ENCODE results near the gene LCTL.

LCTL gene

DNA sequence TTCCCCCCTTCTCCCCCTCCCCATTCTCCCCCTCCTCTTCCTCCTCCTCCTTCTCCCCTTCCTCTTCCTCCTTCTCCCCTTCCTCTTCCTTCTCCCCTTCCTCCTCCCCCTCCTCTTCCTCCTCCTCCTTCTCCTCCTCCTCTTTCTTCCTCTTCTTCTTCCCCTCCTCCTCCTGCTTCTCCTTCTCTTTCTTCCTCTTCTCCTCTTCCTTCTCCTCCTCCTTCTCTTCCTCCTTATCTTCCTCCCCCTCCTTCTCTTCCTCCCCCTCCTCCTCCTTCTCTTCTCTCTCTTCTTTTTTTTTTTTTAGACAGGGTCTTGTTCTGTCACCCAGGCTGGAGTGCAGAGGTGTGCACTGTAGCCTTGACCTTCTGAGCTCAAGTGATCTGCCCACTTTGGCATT is 21.2 kb upstream of the LCTL start:
- Histone ChIP-seq H3K4me1 (ENCODE audit: insufficient read depth, low read length) (peaks cover 5% of the 10 kb centered on the region), H3K27me3 (ENCODE audit: insufficient read depth, low read length) (no peaks in the 10 kb centered on the region), H3K9me3 (ENCODE audit: low read length) (no peaks in the 10 kb centered on the region), H3K4me3 (ENCODE audit: low read length) (no peak overlapping the region), H2AFZ (ENCODE audit: low read depth, low read length) (no peak overlapping the region), H3K36me3 (ENCODE audit: insufficient read depth, low read length) (no peaks in the 10 kb centered on the region)

DNA sequence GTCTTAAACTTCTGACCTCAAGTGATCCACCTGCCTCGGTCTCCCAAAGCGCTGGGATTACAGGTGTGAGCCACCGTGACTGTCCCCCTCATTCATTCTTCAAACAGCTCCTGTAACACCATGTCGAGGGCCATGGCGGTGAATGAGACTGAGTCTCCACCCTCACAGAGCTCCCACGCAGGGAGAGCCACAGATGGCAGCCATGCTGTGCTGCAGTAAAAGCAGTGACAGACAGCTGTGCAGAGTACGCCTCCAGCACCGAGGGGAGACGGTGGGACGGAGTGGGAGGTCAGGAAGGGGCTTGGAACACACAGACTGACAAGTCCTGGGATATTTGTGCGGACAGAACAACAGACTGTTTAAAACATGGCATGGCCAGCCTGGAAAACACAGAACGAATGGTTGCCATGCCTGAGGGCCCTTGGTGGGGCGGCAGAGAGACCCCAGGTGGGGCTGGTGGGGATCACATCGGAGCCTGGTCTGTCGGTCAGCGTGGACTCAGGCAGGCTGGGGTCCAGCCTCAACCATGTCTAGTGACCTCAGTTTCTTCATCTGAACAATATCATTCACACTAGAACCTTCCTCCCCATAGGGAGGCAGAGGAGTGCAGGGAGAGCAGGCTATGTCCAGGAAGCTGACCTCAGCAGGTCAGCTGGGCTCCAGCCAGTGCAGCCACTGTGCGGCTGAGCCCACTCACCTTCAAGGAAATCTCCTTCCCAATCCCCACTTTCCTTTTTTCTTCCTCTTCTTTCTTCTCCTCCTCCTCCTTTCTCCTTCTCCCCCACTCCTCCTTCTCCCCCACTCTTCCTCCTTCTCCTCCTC is 20.6 kb upstream of the LCTL start:
- H3K27me3 ChIP-seq (ENCODE audit: insufficient read depth, low read length), result no peaks in the 10 kb centered on the region
- no peaks in the 10 kb centered on the region for H3K9me3 ChIP-seq (ENCODE audit: low read length)
- H3K36me3 ChIP-seq (ENCODE audit: insufficient read depth, low read length), result no peaks in the 10 kb centered on the region
- H3K4me3 ChIP-seq (ENCODE audit: low read length), result no peak overlapping the region
- peaks cover 5% of the 10 kb centered on the region for H3K4me1 ChIP-seq (ENCODE audit: insufficient read depth, low read length)
- H2AFZ ChIP-seq (ENCODE audit: low read depth, low read length), result peak overlapping the region; percentile 23

DNA sequence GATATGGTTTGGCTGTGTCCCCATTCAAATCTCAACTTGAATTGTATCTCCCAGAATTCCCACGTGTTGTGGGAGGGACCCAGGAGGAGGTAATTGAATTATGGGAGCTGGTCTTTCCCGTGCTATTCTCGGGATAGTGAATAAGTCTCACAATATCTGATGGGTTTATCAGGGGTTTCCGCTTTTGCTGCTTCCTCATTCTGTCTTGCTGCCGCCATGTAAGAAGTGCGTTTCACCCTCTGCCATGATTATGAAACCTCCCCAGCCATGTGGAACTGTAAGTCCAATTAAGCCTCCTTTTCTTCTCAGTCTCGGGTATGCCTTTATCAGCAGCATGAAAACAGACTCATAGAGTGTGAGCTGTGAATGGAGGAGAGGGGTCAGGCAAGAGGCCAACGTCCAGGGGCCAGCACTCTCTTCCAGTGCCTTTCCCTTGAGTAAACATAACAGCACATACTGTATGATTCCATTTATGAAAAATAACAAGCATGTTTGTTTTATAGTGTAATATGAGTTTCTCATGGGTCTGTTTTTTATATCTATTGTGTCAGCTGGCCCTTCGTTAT is 16.3 kb upstream of the LCTL start:
- no peaks in the 10 kb centered on the region for H3K9me3 ChIP-seq (ENCODE audit: low read length)

DNA sequence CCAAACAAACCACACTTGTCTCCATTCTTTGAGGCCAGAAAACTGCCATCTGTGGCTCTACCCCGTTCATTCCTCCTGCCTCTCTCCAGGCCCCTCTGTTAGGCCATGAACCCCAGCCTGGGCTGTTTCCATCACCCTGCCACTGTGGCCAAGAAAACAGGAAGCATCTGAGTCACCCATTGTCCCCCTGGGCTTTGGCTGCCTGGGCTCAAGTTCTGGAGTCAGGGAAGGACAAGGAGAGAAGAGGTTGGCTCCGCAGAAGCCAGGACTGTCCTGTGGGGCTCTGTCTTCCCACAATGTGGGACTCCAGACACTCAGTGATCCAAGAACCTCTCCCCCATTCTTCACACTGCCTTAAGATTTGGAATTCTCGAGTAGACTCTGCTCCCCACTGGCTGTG is 14.8 kb upstream of the LCTL start:
- Histone ChIP-seq H3K27me3 (ENCODE audit: insufficient read depth, low read length) (no peaks in the 10 kb centered on the region), H3K9me3 (ENCODE audit: low read length) (no peaks in the 10 kb centered on the region), H3K4me1 (ENCODE audit: insufficient read depth, low read length) (no peaks in the 10 kb centered on the region), H3K36me3 (ENCODE audit: insufficient read depth, low read length) (no peaks in the 10 kb centered on the region), H2AFZ (ENCODE audit: low read depth, low read length) (no peak overlapping the region), H3K4me3 (ENCODE audit: low read length) (no peak overlapping the region)

More for the DNA sequence above, 16.3 kb upstream of the LCTL start:
- Histone ChIP-seq H3K27me3 (ENCODE audit: insufficient read depth, low read length) (no peaks in the 10 kb centered on the region), H3K4me3 (ENCODE audit: low read length) (no peak overlapping the region), H3K4me1 (ENCODE audit: insufficient read depth, low read length) (peaks cover 5% of the 10 kb centered on the region), H3K36me3 (ENCODE audit: insufficient read depth, low read length) (no peaks in the 10 kb centered on the region), H2AFZ (ENCODE audit: low read depth, low read length) (no peak overlapping the region)

DNA sequence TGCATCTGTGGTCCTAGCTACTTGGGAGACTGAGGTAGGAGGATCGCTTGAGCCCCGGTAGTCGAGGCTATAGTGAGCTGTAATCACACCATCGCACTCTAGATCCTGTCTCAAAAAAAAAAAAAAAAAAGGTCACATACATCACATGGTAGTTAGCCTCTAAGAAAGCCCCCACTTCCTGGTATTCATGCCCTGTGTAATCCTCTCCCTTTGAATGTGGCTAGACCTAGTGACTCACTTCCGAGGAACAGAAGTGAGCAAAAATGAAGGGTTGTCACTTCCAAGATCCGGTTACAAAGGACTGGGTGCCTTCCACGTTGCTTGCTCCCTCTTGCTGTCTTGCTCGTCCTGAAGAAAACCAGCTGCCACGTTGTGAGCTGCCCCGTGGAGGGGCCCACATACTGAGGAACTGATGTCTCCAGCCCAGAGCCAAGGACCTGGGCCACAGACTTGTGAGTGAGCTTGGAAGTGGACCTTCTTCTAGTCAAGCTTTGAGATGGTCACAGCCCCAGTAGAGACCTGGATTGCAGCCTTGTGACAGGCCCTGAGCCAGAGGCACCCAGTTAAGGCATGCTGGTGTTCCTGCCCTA is 12.6 kb upstream of the LCTL start:
- no peak overlapping the region for H3K4me3 ChIP-seq (ENCODE audit: low read length)
- no peaks in the 10 kb centered on the region for H3K9me3 ChIP-seq (ENCODE audit: low read length)
- no peaks in the 10 kb centered on the region for H3K27me3 ChIP-seq (ENCODE audit: insufficient read depth, low read length)
- peaks cover 6% of the 10 kb centered on the region for H3K4me1 ChIP-seq (ENCODE audit: insufficient read depth, low read length)
- H2AFZ ChIP-seq (ENCODE audit: low read depth, low read length), result no peak overlapping the region
- H3K36me3 ChIP-seq (ENCODE audit: insufficient read depth, low read length), result no peaks in the 10 kb centered on the region

DNA sequence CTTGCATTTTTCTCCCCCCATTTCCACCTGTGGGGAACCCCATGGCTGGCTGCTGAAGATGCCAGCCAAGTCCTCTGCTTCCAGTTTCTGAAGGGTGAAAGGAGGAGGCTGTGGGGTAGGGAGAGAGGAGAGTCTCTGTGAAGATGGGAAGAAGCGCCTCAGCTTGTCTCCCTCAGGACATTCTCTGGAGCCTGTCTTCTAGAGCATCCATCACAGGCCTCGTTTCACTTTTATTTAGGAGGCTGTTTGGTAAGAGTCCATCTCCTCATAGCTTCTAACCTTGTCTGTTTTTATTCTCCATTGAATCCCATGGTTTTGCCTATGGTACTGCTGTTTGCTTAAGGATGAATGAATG is 8.8 kb upstream of the LCTL start:
- H3K9me3 ChIP-seq (ENCODE audit: low read length), result no peaks in the 10 kb centered on the region
- peaks cover 7% of the 10 kb centered on the region for H3K4me1 ChIP-seq (ENCODE audit: insufficient read depth, low read length)
- H3K27me3 ChIP-seq (ENCODE audit: insufficient read depth, low read length), result no peaks in the 10 kb centered on the region
- H3K36me3 ChIP-seq (ENCODE audit: insufficient read depth, low read length), result no peaks in the 10 kb centered on the region
- H2AFZ ChIP-seq (ENCODE audit: low read depth, low read length), result no peak overlapping the region
- H3K4me3 ChIP-seq (ENCODE audit: low read length), result no peak overlapping the region

DNA sequence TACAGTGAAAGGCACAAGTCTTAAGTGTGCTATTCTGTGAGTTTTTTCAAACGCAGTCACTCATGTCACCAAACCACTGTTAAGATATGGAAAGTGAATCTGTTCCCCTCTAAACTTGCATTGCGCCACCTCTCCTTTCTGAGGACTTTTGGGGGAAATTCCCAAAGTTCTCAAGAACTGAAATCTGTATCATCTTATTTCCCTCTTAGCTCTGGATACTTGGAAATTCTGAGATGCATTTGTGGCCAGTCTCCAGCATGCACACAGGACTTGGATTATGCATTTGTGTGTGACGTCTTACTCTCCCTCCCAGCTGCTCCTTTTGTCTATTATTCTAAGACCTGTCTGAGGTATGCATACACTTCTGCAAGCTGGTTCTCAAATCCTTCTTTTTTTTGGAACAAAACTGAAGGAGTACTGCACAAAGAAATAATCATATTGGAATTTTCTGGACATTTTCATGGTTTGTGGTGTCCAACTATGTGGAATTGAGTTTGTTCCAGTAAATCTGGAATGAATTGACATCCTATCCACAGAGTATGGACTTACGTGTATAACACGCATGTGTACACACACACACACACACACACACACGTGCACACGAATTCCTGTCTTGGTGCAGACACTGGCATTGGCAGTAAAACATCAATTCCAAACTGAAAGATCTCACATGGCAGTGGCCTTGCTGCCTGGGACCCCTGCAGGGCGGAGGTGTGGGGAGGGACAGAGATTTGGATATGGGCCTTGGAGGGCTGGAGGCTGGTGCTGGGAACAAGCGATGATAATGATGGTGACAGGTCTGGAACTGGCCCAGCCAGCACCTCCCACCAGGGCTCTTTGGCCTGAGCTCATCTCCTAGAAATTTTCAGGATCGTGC is 8.2 kb upstream of the LCTL start:
- H3K36me3 ChIP-seq (ENCODE audit: insufficient read depth, low read length), result no peaks in the 10 kb centered on the region
- H3K4me1 ChIP-seq (ENCODE audit: insufficient read depth, low read length), result peaks cover 7% of the 10 kb centered on the region
- no peaks in the 10 kb centered on the region for H3K9me3 ChIP-seq (ENCODE audit: low read length)
- H2AFZ ChIP-seq (ENCODE audit: low read depth, low read length), result no peak overlapping the region
- no peaks in the 10 kb centered on the region for H3K27me3 ChIP-seq (ENCODE audit: insufficient read depth, low read length)
- H3K4me3 ChIP-seq (ENCODE audit: low read length), result no peak overlapping the region

DNA sequence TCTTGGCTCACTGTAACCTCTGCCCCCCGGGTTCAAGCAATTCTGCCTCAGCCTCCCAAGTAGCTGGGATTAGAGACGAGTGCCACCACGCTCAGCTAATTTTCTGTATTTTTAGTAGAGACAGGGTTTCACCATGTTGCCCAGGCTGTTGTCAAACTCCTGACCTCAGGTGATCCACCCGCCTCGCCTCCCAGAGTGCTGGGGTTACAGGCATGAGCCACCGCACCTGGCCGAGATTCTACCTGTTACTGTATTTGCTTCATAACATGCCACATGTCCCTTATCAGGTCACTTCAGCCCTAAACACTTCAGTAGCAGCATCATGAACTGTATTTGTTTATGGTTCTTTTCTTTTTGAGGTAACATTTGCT is 7.5 kb upstream of the LCTL start:
- H3K36me3 ChIP-seq (ENCODE audit: insufficient read depth, low read length), result no peaks in the 10 kb centered on the region
- no peaks in the 10 kb centered on the region for H3K27me3 ChIP-seq (ENCODE audit: insufficient read depth, low read length)
- no peak overlapping the region for H2AFZ ChIP-seq (ENCODE audit: low read depth, low read length)
- H3K4me3 ChIP-seq (ENCODE audit: low read length), result no peak overlapping the region
- H3K4me1 ChIP-seq (ENCODE audit: insufficient read depth, low read length), result peaks cover 7% of the 10 kb centered on the region
- no peaks in the 10 kb centered on the region for H3K9me3 ChIP-seq (ENCODE audit: low read length)

DNA sequence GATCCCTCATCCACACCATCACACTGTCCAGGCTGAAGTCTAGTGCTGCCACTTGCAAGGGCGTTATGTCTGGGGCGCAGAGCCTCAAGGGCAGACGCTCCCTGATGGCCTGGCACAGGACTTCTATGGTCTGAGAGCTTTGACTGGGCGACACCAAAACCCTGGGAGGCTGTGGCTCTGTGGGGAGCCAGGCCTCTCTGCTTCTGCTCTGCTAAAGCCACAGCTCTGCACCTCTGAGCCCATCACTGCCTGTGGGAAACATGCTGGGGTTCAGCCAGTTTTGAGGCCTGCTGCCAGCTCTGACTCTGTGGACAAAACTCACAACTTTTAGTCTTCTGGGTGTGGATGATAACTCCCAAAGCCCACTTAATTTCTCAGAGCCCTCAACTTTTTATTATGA is 6.3 kb upstream of the LCTL start:
- H3K27me3 ChIP-seq (ENCODE audit: insufficient read depth, low read length), result no peaks in the 10 kb centered on the region
- no peak overlapping the region for H3K4me3 ChIP-seq (ENCODE audit: low read length)
- H2AFZ ChIP-seq (ENCODE audit: low read depth, low read length), result no peak overlapping the region
- H3K9me3 ChIP-seq (ENCODE audit: low read length), result no peaks in the 10 kb centered on the region
- H3K36me3 ChIP-seq (ENCODE audit: insufficient read depth, low read length), result no peaks in the 10 kb centered on the region
- H3K4me1 ChIP-seq (ENCODE audit: insufficient read depth, low read length), result peaks cover 7% of the 10 kb centered on the region

DNA sequence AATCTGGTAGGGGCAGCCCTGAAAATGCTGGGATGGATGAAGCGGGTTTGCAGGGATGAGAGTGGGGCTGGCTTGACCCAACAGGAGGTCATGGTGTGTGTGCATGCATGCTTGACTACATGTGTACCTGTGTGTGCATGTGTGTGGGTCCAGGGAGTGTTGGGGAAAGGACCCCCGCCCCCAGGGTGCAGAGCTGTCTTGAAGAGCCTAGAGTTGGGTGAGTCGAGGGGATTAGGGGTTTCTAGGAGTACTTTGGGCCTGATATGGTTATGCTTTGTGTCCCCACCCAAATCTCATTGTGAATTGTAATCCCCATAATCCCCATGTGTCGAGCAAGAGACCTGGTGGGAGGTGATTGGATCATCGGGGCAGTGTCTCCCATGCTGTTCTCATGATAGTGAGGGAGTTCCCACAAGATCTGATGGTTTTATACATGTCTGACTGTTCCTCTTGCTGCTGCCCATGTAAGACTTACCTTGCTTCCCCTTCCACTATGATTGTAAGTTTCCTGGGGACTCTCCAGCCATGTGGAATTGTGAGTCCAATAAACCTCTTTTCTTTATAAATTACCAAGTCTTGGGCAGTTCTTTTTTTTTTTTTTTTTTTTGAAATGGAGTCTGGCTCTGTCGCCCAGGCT is 5.2 kb upstream of the LCTL start:
- Histone ChIP-seq H3K4me1 (ENCODE audit: insufficient read depth, low read length) (peaks cover 12% of the 10 kb centered on the region), H3K36me3 (ENCODE audit: insufficient read depth, low read length) (no peaks in the 10 kb centered on the region), H3K9me3 (ENCODE audit: low read length) (no peaks in the 10 kb centered on the region), H2AFZ (ENCODE audit: low read depth, low read length) (no peak overlapping the region), H3K4me3 (ENCODE audit: low read length) (no peak overlapping the region), H3K27me3 (ENCODE audit: insufficient read depth, low read length) (no peaks in the 10 kb centered on the region)

DNA sequence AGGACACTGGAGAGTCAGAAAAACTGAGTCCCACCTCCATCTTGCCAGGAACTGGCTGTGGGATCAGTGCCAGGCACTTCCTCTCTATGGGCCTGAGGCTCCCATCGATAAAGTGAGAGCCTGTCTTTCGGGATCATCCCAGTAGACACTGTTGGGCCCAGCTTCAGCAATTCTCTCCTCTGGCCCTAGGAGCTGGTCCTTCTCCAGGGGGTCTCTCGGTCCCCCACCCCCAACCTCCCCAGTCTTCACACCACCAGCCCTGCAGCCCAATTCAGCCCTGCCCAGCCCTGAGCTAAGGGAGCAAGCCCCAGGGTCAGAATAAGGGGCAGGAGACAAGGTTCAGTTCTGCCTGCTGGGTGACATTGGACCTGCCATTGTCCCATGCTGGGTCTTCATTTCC is 4.5 kb upstream of the LCTL start:
- H2AFZ ChIP-seq (ENCODE audit: low read depth, low read length), result no peak overlapping the region
- no peaks in the 10 kb centered on the region for H3K27me3 ChIP-seq (ENCODE audit: insufficient read depth, low read length)
- H3K4me3 ChIP-seq (ENCODE audit: low read length), result no peak overlapping the region
- peaks cover 17% of the 10 kb centered on the region for H3K4me1 ChIP-seq (ENCODE audit: insufficient read depth, low read length)
- H3K9me3 ChIP-seq (ENCODE audit: low read length), result no peaks in the 10 kb centered on the region
- no peaks in the 10 kb centered on the region for H3K36me3 ChIP-seq (ENCODE audit: insufficient read depth, low read length)

DNA sequence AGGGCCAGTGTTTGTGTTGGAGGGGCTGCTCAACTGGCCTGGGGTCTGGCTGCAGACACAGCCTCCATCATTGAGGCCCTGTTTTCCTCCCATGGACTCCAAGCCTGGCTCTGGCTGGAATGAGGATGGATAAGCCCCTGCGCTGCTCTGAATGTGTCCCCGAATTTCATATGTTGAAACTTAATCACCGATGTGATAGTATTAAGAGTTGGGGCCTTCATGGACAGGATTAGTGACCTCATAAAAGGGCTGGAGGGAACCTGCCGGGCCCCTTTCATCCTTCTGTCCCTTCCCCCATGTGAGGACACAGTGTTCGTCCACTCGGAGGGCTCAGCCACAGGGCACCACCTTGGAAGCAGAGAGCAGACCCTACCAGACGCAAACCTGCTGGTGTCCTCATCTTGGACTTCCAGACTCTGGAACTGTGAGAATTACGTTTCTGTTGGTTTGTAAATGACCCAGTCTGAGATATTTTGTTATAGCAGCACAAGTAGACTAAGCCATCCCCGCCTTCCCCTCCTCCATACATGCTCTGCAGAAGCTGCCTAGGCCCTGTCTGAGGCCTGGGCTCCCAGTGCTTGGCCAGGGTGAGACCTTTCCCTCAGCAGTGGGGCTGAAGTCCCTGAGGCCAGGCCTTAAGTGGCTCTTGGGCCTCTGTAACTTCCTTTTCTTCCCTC is 3.8 kb upstream of the LCTL start:
- Histone ChIP-seq H2AFZ (ENCODE audit: low read depth, low read length) (no peak overlapping the region), H3K27me3 (ENCODE audit: insufficient read depth, low read length) (no peaks in the 10 kb centered on the region), H3K4me1 (ENCODE audit: insufficient read depth, low read length) (peaks cover 19% of the 10 kb centered on the region), H3K9me3 (ENCODE audit: low read length) (no peaks in the 10 kb centered on the region), H3K4me3 (ENCODE audit: low read length) (no peak overlapping the region), H3K36me3 (ENCODE audit: insufficient read depth, low read length) (no peaks in the 10 kb centered on the region)

Measured in neuron (in vitro differentiated cells).